GM18526 (cell line): ENCODE data around the gene AKAP6.

Experiments
- POLR2A ChIP-seq: IDR thresholded peaks from 3 replicates; pipeline ENCODE4 v1.6.1; 2011; ENCODE audit not compliant: insufficient read length; ENCODE audit errors: extremely low read depth

AKAP6 gene

DNA sequence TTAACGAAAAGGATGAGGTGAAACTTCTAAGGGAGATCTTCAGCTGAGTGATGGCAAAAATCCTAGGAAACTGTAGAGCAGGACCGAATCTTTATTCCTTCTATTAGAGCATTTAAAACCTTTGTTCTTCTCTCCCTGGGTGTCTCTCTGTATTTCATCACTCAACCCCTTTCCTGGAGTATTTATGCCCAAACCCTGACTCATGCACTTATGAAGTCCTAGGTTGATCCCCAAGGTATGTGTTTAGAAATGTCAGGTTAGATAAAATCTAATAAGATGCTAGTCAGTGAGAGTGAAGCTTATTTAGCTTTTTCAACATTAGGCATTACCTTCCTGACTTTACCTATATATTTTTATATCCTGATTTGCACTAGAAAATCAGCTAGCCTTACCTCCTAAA is 369.7 kb downstream of the AKAP6 start:
- no peak for TF ChIP-seq POLR2A

DNA sequence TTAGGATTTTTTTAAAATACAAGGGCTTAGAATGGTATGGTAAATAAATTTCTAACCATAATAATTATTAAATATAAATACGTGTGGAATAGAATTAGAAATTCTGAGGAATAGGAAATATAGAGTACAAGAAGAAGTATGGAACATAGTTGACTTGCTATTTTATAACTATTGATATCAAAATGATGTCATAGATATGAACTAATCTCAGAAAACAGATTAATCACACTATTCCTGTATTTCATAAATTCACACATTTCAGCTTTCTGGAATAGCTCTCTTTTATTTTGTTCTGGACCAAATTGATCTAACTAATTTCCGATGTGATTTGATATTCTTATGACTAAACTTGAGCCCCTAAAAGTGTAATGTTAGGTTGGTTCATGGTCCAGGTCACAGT is 372.4 kb downstream of the AKAP6 start:
- TF ChIP-seq POLR2A = no peak

DNA sequence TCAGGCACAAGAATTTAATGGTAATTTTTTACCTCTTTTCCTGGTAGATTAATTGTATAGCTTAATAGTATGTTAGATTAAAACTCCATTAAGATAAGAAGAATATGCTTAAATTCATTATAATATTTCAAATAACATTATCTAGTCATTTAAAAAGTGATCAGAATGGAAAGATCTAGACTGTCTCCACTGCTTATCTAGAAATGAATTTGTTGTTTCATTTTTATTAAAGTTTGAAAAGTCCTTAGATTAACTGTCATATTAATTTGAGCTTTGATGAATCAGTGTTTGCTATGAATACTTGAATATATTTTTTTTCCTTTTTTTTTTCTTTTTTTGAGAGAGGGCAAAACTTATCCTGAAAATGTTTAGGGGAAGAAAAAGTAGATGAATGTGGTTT is 373.0 kb downstream of the AKAP6 start:
- no peak for TF ChIP-seq POLR2A

DNA sequence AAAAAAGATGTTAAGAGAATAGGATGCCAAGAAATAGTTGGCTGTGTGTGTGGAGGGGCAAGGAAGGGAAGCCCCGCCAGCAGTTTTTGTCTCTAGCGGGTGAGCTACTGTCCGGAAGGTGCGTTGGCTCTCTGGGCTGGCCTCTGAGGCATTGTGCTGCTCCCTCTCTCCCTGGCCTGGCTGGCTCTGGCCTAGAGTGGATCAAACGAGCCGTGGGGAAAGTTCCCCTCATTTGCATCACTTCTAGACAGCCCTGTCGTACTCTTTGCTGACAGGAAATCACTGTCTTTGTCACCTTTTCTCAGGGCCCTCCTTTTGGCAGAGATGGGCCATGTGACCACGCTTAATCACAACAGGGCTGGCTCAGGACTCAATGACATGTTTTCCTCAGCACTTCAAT is 373.5 kb downstream of the AKAP6 start:
- no peak for TF ChIP-seq POLR2A

DNA sequence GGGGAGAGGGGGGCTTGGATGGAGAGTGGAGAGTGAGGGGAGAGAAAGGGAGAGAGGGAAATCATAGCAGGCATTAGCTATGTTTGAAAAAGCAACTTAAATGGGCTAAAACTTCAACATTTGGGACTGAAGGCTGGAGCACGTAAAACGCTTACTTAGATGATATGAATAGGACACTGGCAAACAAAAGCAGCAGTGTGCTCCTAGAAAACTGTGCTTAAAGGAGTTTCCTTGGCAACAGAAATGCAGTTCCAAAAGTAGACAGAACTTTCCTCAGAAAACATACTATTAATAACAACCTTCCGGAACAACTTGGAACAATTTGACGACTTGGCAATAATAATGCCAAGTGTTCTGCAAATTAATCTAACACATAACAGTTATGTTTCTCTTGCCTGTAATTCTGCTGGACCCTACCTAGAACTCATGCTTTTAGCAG is 374.1 kb downstream of the AKAP6 start:
- TF ChIP-seq POLR2A = no peak

DNA sequence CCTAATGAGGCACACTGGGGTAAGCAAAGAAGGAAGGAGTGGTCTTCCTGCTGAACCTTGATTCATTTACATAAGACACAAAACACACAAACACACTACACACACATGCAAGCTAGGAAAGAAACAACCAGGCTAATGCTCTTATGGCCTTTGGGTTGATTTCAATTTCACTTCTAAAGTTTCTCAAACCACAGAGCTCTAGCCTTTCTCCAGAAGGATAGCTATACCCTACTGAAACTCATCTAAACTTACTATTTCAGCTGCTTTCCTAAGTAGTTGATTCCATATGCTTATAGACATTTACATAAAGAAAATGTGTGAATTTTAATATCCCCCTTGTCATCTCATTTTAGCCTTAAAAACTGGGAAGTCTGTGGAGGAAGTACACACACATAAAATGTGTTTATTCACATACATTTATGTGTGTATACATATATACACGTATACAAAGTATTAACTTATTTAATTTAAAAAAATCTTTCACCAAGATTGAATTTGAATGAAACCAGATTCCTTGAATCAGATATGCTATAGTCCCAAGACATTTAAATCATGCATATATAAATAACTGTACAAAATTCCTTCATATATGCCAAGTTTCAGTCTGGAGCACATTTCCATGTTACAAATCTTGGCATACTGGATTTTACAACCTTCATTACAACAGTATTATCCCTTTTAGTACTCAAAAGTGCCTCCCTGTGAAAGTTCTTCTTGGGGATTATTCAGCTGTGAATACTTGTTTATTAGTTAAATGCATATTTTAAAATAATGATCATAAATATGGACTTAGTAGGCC is 377.8 kb downstream of the AKAP6 start:
- TF ChIP-seq POLR2A = no peak

DNA sequence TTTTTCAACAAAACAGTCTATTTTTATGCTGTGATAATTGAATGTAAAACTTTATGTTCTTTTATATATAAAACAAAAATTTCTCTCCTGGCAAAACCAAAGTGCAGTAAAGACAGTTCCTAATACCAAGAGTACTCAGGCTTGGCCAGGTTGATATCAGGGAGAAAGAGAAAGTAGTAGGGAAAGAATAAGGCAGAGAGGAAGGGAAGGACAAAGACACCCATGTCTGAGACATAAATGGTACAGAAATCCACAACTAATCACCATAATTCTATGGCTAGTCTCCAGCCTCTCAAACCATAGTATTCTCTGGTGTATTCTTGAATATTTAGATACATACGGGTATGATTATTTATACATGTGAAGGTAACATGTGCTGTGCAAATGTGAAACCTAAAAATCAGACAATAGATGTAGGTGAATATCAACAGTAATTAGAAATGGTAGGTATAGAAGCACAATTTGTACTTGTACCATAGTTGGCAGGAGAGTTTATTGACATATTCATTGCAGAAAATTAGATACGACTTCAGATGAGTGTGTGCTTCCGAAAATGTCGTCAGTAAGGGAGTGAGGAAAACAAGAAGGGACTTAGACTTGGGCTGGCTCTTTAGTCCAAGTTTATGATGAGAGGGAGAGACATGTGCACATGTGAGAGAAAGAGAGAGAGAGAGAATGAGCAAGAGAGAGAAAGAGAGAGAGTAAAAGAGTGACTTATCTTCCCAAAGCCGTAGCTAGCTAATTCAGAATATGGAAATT is 378.8 kb downstream of the AKAP6 start:
- no peak for TF ChIP-seq POLR2A

DNA sequence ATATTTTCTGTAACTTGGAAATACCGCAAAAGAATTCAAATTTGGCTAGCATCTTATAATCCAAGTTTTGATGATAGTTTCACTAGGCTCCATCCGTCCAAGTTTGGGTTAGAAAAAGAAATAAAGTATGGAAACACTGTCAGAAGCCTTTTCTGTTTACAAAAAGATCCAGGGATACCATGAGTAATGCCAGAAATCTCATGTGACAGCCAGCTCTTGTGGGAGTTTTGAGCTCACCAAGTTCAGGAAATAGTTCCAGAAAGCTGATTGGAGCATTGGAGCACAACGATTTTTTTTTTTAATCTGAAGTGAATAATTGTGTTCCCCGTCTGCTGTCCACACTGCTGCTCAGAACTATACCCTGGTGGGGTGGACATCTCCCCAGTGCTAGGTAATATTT is 379.9 kb downstream of the AKAP6 start:
- no peak for TF ChIP-seq POLR2A

DNA sequence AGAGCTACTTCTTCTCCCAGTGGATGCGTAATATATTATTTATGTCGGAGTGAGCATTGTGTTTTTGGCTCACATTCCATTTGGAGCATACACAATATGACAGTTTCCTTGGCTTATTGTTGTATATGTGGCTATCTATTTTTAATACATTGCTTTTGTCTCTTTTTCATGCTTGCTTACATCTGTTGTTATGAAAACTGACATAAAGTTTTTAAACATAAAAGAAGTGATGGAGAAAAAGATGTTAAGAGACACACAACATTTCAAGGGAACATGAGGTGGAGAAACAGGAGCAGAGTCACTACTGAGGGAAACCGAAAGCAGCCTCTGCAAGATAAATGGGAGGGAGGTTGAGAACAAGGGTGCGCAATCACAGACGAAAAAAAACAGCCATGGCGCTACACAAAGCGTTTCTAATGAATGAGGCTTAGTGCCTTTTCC is 381.2 kb downstream of the AKAP6 start:
- TF ChIP-seq POLR2A = no peak

DNA sequence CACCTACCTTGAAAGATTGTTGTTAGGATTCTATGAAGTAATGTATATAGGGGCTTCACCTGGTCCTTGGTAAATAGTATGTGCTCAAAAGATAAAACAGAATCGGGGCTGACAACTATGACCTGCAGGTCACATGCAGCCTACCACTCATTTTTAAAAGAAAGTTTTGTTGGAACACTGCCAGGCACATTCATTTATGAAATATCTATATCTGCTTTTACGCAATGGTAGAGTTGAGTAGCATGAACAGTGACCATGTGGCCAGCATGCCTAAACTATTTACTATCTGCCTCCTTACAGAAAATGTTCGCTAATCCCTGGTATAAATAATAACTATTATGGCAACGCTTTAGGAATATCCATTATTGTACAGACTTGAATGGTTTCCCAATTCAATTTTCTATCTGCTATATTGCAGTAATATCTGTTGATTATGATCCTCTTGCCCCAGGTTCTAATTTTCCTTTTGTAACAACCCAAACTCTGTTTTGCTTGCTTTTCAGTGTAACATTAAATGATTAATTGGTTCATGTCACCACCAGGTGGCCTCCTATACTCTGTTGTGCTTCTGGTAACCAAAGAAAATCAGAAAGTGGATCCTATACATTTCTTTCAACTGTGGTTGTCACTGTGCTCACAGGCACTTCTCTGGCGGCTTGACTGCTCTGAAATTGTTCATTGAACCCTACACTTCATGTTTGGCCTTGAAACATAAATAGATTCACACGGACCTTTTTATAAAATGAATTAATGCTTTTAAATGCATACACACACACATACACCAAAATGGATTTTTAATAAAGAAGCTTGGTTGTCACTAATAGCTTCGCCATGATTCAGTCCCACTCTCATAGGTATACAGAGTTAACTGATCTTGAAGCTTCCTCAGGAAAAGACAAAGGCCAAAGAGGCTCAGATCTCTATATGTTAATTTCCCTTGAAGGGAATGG is 381.9 kb downstream of the AKAP6 start:
- TF ChIP-seq POLR2A = no peak

DNA sequence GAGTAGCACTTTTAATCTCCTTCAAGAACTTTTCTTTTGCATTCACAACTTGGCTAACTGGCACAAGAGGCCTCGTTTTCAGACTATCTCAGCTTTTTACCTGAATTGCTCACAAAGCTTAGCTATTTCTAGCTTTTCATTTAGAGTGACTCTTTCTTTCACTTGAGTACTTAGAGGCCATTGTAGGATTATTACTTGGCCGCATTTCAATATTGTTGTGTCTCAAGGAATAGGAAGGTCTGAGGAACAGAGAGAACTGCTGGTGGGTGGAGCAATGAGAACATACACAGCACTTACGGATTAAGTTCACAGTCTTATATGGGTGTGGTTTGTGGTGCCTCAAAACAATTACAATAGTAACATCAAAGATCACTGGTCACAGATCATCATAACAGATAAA is 384.8 kb downstream of the AKAP6 start:
- TF ChIP-seq POLR2A = no peak

DNA sequence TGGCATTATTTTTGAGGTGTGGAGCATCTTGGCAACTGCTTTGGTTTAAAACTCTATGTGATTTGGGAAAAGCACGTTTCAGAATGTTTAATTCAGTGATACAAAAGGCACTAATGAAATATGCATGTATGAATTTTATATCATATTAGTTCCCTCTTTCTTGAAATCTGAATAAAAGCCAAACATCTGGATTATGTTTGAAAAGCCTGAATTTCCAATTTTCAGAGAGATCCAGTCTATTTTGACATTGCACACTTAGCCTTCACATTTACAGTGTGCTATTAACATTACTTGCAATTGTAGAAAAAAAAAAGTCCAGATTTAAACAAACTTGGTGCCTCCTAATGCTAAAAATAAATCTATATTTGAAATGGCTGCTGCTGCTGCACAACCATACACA is 390.5 kb downstream of the AKAP6 start:
- TF ChIP-seq POLR2A = no peak

DNA sequence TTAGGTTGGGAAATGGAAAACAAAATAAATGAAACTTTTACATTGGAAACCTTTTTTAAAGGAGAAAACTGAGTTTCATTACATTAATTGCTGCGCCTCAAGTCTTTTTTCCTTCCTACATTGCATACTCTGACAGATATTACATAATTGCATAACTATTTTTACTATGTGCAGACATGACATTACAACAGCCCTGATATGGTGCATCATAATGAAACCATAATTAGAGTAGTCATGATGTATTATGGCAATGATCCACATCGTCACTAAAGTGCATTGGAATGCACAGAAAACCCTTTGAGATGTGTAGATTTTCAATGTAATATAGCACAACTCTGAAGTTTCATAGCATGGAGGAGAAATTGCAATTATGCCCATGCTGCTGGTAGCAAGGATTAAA is 391.8 kb downstream of the AKAP6 start:
- TF ChIP-seq POLR2A = no peak

DNA sequence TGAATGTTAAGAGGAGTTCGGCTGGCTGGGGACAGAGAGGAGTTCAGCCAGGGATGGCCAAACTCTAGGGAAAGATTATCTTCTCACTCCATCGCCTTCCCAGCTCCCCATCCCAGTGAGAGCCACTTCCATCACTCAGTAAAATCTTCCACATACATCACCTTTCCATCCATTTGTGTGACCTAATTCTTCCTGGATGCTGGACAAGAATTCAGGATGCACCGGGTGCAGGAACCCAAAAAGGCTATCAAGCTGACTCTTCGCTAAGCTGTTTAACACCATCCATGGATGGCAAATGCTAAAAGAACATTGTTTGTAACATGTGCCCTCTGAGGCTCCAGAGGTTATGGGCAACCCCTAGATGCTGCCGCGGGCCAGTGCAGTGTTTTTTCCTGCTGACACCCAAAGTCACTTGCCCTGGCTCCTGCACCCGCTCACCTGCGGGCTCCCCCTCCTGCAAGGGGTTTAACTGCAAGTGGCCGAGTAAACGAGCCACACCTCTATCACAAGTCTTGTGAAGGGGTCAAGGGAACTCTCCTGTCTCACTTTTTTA is 393.6 kb downstream of the AKAP6 start:
- TF ChIP-seq POLR2A = no peak

DNA sequence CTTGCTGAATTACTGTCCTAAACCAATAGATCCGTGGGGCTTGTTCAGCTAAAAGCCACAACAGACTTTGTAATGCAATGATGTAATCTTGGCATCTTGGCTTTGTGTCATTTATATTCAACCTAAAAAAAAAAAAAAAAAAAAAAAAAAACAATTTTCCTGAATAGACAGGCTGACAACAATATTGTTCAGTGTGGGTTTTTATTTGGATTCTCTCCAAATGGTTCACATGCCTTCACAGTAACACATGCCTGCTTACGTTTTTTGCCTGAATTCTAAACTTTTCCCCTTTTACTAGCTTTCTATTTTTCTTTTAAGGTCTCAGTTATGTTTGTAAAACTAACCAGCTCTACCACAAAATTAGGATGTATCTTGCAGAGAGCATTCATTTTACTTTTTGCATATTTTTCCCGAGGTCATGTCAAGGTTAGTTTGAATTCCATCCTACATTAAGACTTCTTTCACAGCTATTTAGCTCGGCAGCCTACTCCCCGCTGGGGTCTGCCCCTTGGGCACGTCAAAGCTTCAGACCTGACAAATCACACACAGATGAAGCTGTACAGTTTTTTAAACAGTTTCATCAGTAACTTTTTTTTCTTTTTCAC is 395.9 kb downstream of the AKAP6 start:
- no peak for TF ChIP-seq POLR2A
